WTC11 (cell line): ENCODE data around the gene ATN1. TPM values are rescaled to one million over a fixed set of nuclear protein-coding genes. Genes with fewer than 3 reads are reported as not detected.

Source experiments
- AFF4 ChIP-seq: sonication (generic); formaldehyde crosslinking; IDR thresholded peaks from 2 replicates; pipeline ENCODE4 v1.8.1; 2023; ENCODE audit warnings: mild to moderate bottlenecking, missing genetic modification reagents, borderline replicate concordance
- FOXJ3 ChIP-seq: sonication (generic); formaldehyde crosslinking; IDR thresholded peaks from 2 replicates; pipeline ENCODE4 v1.9.0; 2021; ENCODE audit warnings: missing genetic modification reagents, mild to moderate bottlenecking, borderline replicate concordance
- FOXP1 ChIP-seq: sonication (generic); formaldehyde crosslinking; IDR thresholded peaks from 2 replicates; pipeline ENCODE4 v1.8.0; 2022; ENCODE audit warnings: missing genetic modification reagents, mild to moderate bottlenecking, moderate library complexity, borderline replicate concordance
- GRHL2 ChIP-seq: fragments of 250-450 bp; sonication (Bioruptor Pico); IDR thresholded peaks from 2 replicates; pipeline ENCODE4 v1.8.0; 2022; ENCODE audit warnings: mild to moderate bottlenecking, moderate library complexity; ENCODE audit not compliant: insufficient replicate concordance, severe bottlenecking
- IRF2 ChIP-seq: sonication (generic); formaldehyde crosslinking; IDR thresholded peaks from 2 replicates; pipeline ENCODE4 v1.8.0; 2022; ENCODE audit warnings: low read depth, missing genetic modification reagents, borderline replicate concordance
- JAZF1 ChIP-seq: fragments of 250-450 bp; sonication (Bioruptor Pico); IDR thresholded peaks from 2 replicates; pipeline ENCODE4 v1.9.0; 2021; ENCODE audit warnings: moderate library complexity, mild to moderate bottlenecking, inconsistent platforms
- JUN ChIP-seq: sonication (generic); formaldehyde crosslinking; IDR thresholded peaks from 2 replicates; pipeline ENCODE4 v1.8.0; 2023; ENCODE audit warnings: mild to moderate bottlenecking, missing genetic modification reagents
- MXD4 ChIP-seq: fragments of 250-450 bp; sonication (Bioruptor Pico); IDR thresholded peaks from 2 replicates; pipeline ENCODE4 v1.8.0; 2021; ENCODE audit warnings: mild to moderate bottlenecking, moderate library complexity, borderline replicate concordance
- NFYB ChIP-seq: sonication (generic); formaldehyde crosslinking; conservative IDR thresholded peaks from 2 replicates; pipeline ENCODE4 v1.8.0; 2022; ENCODE audit warnings: low read depth, missing genetic modification reagents
- NR3C1 ChIP-seq: sonication (generic); formaldehyde crosslinking; conservative IDR thresholded peaks from 2 replicates; pipeline ENCODE4 v1.8.1; 2023; ENCODE audit warnings: low read depth, mild to moderate bottlenecking, missing genetic modification reagents
- PREB ChIP-seq: sonication (generic); formaldehyde crosslinking; IDR thresholded peaks from 2 replicates; pipeline ENCODE4 v1.8.1; 2022; ENCODE audit warnings: mild to moderate bottlenecking, missing genetic modification reagents, moderate library complexity, borderline replicate concordance
- PRRX2 ChIP-seq: fragments of 250-450 bp; sonication (Bioruptor Pico); IDR thresholded peaks from 2 replicates; pipeline ENCODE4 v1.8.0; 2021; ENCODE audit warnings: mild to moderate bottlenecking
- TEAD4 ChIP-seq: sonication (generic); formaldehyde crosslinking; IDR thresholded peaks from 2 replicates; pipeline ENCODE4 v1.8.0; 2022; ENCODE audit warnings: mild to moderate bottlenecking, missing genetic modification reagents
- TP53 ChIP-seq: sonication (generic); formaldehyde crosslinking; IDR thresholded peaks from 2 replicates; pipeline ENCODE4 v1.8.1; 2023; ENCODE audit warnings: mild to moderate bottlenecking, missing genetic modification reagents
- ZBTB21 ChIP-seq: sonication (generic); formaldehyde crosslinking; IDR thresholded peaks from 2 replicates; pipeline ENCODE4 v1.8.1; 2023; ENCODE audit warnings: mild to moderate bottlenecking, missing genetic modification reagents, borderline replicate concordance
- ZBTB43 ChIP-seq: sonication (generic); formaldehyde crosslinking; IDR thresholded peaks from 2 replicates; pipeline ENCODE4 v1.8.1; 2023; ENCODE audit warnings: mild to moderate bottlenecking, missing genetic modification reagents
- ZNF396 ChIP-seq: fragments of 250-450 bp; sonication (Bioruptor Pico); IDR thresholded peaks from 2 replicates; pipeline ENCODE4 v1.8.0; 2021; ENCODE audit warnings: mild to moderate bottlenecking, moderate library complexity, borderline replicate concordance
- ZNF416 ChIP-seq: fragments of 250-450 bp; sonication (Bioruptor Pico); IDR thresholded peaks from 2 replicates; pipeline ENCODE4 v1.9.0; 2021; ENCODE audit warnings: mild to moderate bottlenecking, inconsistent platforms
- ZNF423 ChIP-seq: fragments of 250-450 bp; sonication (Bioruptor Pico); IDR thresholded peaks from 2 replicates; pipeline ENCODE4 v2.1.2; 2022; ENCODE audit warnings: mild to moderate bottlenecking, moderate library complexity
- ZNF425 ChIP-seq: fragments of 250-450 bp; sonication (Bioruptor Pico); conservative IDR thresholded peaks from 2 replicates; pipeline ENCODE4 v1.9.0; 2021; ENCODE audit warnings: mild to moderate bottlenecking
- ZNF671 ChIP-seq: fragments of 250-450 bp; sonication (Bioruptor Pico); IDR thresholded peaks from 2 replicates; pipeline ENCODE4 v1.8.0; 2021; ENCODE audit warnings: mild to moderate bottlenecking
- ZSCAN18 ChIP-seq: fragments of 250-450 bp; sonication (Bioruptor Pico); IDR thresholded peaks from 2 replicates; pipeline ENCODE4 v2.1.2; 2022; ENCODE audit warnings: mild to moderate bottlenecking, moderate library complexity
- total RNA-seq: library from RNA; stranded (reverse); gene quantifications from 3 replicates; pipeline ENCODE4 v1.2.3, GENCODE V29; 2021
- TF ChIP-seq, protein P1 (sequence below): sonication (generic); formaldehyde crosslinking; IDR thresholded peaks from 2 replicates; pipeline ENCODE4 v1.8.1; 2023; ENCODE audit warnings: mild to moderate bottlenecking, missing genetic modification reagents, moderate library complexity
- TF ChIP-seq, protein P2 (sequence below): sonication (generic); formaldehyde crosslinking; conservative IDR thresholded peaks from 2 replicates; pipeline ENCODE4 v1.8.1; 2022; ENCODE audit warnings: mild to moderate bottlenecking, missing genetic modification reagents
- TF ChIP-seq, protein P3 (sequence below): fragments of 200-600 bp; IDR thresholded peaks from 2 replicates; pipeline ENCODE4 v1.8.0; 2022; ENCODE audit warnings: antibody characterized with exemption

ATN1 gene
- total RNA-seq, 1 experiment from 2014 or later, result 87.1 TPM

GRCh38 chr12:6937481-6938352 is 10.0 kb downstream of the ATN1 start (continued):
- 0 out of 2 replicates have a peak, but pooled peaks have one; percentile 37 for TF ChIP-seq ZNF425
- no peak; the same call in none of the 2 replicates for TF ChIP-seq TP53 (CRISPR knock-in tag)
- TF ChIP-seq, protein P1, sequence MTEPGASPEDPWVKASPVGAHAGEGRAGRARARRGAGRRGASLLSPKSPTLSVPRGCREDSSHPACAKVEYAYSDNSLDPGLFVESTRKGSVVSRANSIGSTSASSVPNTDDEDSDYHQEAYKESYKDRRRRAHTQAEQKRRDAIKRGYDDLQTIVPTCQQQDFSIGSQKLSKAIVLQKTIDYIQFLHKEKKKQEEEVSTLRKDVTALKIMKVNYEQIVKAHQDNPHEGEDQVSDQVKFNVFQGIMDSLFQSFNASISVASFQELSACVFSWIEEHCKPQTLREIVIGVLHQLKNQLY (CRISPR knock-in tag), result peak; percentile 95
- TF ChIP-seq FOXJ3 (CRISPR knock-in tag), result no peak; the same call in 1 of the 2 replicates
- TF ChIP-seq JUN (CRISPR knock-in tag), result no peak; the same call in 1 of the 2 replicates
- TF ChIP-seq NFYB (CRISPR knock-in tag), result peak; percentile 51
- TF ChIP-seq ZSCAN18 (CRISPR knock-in tag), result no peak
- no peak for TF ChIP-seq ZNF396
- TF ChIP-seq ZBTB21 (CRISPR knock-in tag), result peak; percentile 93; the same call in 1 of the 2 replicates
- no peak for TF ChIP-seq ZNF423 (CRISPR knock-in tag)
- TF ChIP-seq ZNF671 (CRISPR knock-in tag), result 0 out of 2 replicates have a peak, but pooled peaks have one; percentile 15
- TF ChIP-seq PRRX2 (CRISPR knock-in tag), result peak; percentile 89; the same call in 1 of the 2 replicates
- TF ChIP-seq, protein P2, sequence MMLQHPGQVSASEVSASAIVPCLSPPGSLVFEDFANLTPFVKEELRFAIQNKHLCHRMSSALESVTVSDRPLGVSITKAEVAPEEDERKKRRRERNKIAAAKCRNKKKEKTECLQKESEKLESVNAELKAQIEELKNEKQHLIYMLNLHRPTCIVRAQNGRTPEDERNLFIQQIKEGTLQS (CRISPR knock-in tag), result no peak
- peak; percentile 62; the same call in 1 of the 2 replicates for TF ChIP-seq IRF2 (CRISPR knock-in tag)
- no peak for TF ChIP-seq JAZF1 (CRISPR knock-in tag)
- TF ChIP-seq PREB (CRISPR knock-in tag), result peak; percentile 91; the same call in 1 of the 2 replicates
- peak; percentile 97 for TF ChIP-seq FOXP1 (CRISPR knock-in tag)
- TF ChIP-seq GRHL2 (CRISPR knock-in tag), result no peak
- TF ChIP-seq ZBTB43 (CRISPR knock-in tag), result 0 out of 2 replicates have a peak, but pooled peaks have one; percentile 35
- TF ChIP-seq, protein P3, sequence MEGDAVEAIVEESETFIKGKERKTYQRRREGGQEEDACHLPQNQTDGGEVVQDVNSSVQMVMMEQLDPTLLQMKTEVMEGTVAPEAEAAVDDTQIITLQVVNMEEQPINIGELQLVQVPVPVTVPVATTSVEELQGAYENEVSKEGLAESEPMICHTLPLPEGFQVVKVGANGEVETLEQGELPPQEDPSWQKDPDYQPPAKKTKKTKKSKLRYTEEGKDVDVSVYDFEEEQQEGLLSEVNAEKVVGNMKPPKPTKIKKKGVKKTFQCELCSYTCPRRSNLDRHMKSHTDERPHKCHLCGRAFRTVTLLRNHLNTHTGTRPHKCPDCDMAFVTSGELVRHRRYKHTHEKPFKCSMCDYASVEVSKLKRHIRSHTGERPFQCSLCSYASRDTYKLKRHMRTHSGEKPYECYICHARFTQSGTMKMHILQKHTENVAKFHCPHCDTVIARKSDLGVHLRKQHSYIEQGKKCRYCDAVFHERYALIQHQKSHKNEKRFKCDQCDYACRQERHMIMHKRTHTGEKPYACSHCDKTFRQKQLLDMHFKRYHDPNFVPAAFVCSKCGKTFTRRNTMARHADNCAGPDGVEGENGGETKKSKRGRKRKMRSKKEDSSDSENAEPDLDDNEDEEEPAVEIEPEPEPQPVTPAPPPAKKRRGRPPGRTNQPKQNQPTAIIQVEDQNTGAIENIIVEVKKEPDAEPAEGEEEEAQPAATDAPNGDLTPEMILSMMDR, result peak; percentile 92
- TF ChIP-seq AFF4 (CRISPR knock-in tag), result peak; percentile 93
- peak; percentile 32; the same call in 1 of the 2 replicates for TF ChIP-seq TEAD4
- TF ChIP-seq NR3C1 (CRISPR knock-in tag), result peak; percentile 83; the same call in 1 of the 2 replicates
- peak; percentile 93 for TF ChIP-seq ZNF416 (CRISPR knock-in tag)
- no peak for TF ChIP-seq MXD4 (CRISPR knock-in tag)
